OCI-M2 (cell line): ENCODE results near the gene DMAP1.

Experiments
- DNase-seq: peaks from one replicate; lab custom pipeline; 2025; ENCODE audit not compliant: unreplicated experiment; lab: John Stamatoyannopoulos, UW

The DMAP1 gene

DNA sequence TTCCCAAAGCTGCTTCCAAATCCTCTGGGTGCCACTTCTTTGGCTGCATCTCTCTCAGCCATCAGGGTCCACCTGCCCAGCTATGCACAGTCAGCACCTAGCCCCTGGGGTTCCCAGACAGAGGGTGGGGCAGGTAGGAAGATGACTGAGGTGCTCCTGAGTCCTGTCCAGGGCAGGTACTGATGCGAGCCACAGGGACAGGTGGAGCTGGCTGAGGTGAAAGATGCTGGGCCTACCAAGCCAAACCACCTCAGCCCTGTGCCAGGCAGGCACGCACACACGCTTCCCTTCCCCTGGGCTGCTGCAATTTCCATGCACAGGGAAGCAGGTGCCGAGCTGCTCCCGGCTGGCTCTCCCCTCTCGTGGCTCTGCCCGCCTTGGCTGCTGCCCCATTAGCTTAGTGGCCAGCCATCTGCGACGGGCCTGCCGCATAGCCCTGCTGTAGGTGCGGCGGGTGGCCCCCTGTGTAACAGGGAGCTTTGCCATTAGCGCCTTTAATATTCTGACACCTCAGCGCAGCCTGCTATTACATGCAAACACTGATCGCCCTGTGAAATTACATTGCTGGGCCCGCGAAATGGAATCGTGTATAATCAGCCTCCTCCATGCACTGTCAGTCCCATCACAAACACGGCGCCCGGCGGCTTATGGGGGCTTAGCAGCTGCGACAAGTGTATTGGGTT is 38.9 kb downstream of the DMAP1 start:
- DNase-seq, result no peak

DNA sequence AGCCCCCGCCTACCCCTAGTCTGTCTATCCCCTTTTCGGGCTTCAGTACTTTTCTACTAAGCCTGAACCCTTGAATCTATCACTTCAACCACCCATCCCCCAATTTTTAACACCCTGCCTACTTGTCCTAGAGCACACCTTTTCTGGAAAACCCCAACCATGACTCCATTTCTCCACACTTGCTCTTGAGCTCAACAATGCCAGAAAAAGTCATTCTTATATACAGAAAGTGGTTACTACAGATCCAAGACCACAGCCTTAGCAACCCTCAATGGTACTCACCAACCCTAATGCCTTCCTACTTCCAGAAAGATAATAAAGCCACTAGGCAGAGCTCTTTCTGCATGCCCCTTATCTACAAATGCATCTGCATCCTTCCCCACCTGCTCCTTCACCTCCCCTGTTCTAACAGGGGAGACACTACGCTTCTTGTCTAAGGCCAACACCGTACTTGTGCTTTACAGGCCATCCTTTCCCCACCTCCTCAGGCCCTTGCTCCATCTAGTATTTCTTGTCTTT is 41.2 kb downstream of the DMAP1 start:
- DNase-seq, result no peak

DNA sequence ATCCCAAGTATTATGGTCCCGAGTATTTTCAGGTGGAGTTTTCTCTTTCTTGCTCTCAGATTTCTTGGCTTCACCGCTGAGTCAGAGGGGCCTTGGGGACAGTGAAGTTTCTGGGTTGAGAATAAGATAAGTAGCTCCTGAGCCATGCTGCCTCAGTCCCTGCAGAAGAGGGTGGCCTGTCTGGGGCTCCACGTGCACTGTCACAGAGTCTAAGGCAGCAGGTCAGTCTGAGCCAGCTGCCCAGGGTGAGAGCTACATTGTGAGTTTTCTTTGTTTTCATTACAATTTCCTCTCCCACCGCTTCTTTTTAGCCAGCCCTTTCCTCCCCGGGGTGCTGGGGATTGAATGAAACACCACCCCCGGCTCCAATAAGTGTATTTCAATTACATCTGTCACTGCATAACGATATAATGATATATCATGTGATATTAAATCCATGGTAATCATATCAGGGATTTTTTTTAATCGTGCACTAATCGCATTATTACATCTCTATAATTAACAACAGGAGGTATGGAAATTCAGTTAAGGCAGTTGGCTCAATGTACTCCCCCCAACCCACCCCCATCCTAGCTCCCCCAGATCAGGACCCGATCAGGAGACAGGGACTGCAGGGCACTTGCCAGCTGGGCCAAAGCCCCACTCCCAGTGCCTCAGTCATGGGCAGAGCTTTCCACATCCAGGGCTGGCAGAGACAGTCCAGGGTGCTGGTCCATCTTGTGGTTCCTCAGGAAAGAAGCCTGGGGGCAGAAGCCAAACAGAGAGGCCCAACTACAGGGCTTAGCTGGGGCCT is 43.7 kb downstream of the DMAP1 start:
- DNase-seq, result no peak

DNA sequence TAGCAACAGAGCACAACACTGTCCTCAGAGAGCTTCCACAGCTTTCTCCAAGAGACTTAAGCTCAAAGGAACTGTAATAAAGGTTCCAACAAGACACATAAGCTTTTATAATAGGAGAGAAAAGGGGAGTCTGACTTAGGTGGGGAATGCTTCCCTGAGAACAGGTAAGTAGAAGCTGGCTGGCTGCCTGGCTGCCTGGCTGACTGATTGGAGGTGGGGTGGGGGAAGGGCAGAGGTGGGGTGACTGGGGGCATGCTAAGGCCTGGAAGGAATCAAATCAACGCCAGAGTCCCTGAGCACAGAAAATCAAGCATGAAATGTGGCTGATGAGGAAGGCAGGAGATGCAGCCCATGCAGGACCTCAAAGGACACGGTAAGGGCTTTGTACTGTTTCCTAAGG is 45.8 kb downstream of the DMAP1 start:
- DNase-seq, result no peak

DNA sequence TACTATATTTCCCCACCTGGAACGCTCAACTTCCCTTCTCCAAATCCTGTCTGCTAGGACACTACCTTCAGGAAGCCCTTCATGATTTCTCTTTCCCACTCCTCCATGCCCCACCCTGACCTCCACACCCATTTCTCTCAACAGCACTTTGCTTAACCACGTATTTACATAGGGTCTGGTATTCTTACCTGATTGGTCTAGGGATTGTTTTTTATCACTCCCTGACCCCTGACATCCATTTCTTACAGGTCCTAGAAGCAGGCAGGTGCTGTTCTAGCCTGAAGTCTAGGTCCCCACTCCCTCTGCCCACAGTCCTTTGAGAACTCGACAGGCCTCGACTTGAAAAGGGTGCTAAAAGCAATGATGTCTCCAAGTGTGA is 47.5 kb downstream of the DMAP1 start:
- DNase-seq, result no peak

DNA sequence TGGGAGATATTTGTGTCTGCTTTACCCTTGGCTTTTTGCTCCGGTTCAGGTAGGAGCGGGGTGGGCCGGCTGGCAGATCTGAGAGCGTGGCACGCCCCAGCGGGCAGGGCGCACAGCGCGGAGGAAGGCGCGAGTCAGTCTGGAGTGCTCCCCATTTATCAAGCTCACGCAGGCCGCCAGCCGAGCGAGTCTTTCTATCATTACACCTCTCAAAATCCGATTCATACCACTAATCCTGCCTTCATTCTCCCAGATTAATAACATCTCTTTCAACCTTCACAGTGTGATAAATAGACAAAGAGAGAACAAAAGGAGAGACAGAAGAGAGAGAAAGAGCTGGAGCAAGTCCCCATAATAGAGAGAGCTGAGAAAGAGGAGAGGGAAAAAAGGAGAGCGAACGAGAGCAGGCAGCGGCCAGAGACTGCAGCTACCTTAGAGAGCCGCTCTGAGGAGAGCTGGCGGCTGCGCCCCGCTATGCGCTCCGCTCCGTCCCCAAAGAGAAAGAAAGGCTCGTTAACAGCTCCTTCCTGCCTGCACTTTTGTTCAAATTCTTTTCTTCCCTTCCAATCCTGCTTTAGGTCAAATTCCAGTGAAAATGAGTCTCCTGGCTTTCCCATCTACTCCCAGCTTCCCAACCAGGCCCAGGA is 48.0 kb downstream of the DMAP1 start:
- no peak for DNase-seq

DNA sequence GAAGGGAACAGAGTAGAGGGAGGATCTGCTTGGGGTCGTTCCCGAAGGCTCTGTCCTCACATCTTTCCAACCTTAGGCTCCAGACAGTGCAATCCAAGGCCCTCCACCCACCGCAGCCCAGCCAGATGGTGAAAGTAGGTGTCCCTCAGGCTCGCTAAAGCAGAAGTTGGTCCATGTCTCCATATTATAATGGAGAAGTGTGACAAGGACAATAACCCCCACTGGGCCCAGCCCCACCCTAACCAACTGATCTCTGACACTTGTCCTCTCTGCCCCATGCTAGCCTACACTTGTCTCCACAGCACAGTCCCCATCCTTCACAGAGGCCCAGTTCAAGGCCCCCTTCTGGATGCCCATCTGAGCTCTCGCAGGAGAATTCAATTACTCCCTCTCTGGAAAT is 48.7 kb downstream of the DMAP1 start:
- DNase-seq, result no peak

DNA sequence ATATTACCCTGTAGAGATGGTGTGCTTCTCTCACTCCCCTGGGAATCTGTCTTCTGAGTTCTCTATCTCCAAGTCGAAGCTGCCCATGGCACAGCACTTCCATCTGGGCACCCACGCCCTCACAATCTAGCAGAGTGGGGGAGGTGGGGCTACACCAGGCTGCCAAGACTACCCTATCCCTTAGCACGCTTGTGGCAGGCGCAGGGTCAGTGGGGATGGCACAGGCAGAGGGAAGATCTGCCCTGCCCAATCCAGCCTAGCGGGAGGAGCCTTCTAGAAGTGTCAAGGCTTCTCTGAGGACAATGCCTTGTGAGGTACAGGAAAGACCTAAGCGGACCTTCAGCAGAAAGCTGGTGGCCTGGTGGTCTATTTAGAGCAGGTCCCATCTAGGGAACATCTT is 49.1 kb downstream of the DMAP1 start:
- no peak for DNase-seq

DNA sequence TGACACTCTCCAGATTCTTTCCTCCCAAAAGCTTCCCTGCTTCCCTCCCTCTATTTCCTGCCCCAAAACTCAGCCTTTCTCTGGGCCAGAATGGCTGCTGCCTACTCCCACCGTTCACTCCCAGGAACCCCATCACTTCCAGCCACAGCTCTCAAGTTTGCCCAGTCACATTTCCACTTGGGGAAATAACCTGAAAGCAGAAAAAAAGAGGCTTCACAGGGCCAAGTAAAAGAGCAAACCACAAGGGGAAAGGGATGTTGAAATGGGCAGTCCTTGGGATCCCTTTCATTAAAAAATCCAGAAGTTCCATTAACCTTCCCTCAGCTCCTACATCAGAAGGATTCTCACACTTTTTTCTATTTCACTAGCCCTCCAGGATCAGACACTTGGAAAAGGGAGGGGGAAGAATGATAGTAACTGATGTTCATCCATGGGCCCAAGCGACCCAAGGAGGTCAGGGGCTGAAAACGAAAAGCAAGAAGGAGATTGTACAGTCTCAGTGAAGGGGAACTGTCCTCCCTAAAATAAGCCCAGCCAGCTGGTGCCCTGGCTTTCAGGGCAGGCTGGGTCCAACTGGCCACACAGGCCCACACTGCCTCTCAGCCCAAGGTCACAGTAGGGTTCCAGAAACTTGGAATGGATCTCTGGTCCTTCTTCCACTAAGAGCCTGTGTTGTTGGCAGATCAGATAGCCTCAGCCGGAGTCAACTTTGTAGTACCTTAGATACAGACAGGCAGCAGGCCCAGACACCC is 49.7 kb downstream of the DMAP1 start:
- DNase-seq, result no peak

DNA sequence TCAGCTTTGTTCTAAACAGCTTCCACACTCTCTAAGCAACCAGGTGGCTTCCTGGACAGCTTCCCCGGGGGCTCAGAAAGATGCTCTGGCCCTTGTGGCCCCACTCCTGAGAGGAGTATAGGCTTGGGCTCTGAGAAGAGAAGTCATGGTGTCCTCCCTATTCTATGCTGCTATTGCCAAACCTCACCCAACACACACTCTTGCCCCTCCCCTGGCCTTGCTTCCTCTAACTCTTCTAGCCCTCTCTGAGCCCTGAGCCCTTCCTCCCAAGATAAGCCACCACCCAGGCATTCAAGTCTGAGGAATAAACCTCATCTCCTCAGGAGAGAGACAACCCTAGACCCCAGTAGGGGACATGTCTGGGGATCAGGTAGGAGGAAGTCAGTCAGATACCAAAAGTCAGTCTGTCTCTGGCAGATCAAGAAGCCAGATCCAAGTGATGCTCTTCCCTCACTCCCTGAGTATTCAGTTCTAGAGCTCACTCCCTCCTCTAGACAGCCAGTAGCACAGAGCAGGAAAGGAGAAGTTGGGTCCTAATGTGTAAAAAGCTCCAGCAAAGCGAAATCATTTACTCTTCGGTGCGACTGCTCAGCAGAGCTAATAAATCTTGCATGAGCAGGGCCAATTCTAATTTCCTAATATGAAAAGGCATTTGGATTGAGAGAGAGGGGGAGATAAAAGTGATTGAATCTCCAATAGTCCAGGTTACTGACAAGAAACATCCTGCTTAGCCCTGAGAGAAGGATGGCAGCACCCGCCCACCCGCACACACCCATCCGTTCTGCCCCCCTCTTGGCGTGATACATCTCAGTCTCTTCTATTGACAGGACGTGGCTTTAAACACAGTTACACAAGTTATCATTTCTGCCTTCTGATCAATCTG is 50.5 kb downstream of the DMAP1 start:
- DNase-seq, result no peak

DNA sequence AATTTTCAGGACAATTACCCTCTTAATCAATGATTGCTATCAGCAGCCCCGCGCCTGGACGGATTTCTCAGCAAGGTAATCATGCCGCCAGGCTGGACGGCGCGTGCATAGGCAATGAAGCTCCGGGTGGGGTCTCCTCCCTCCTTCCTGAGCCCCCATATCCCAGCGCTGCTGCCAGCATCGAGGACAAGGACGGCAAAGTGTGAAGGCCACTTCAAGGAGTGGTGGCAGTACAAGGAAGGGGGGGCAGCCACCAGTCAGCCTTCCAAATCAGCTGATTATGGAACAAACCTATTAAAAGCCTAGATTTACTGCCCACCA is 51.1 kb downstream of the DMAP1 start:
- DNase-seq, result no peak

DNA sequence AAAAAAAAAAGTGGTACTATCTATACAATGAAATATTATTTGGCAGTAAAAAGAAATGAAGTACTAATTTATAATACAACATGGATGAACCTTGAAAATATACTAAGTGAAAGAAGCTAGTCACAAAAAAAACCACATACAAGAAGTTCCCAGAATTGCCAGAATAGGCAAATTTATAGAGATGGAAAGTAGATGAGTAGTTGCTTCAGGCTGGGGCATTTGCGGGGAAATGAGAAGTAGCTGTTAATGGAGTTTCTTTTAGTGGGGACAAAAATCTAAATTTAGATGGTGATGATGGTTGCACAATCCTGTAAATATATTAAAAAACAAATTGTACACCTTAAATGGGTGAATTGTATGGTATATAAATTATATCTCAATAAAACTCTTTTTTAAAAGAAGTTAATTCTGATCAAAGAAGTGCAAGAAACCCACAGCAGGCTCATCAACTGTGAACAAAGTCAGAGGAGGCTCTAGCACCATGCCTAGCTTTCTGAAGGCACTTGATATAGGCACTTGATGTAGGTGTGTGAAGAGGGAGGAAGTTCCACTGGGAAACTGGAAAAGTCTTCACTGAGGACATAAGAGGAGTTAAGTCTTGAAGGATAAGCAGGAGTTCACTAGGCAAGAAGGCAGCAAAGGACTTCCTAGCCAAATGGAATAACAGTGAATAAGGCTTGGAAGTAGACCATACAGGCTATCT is 52.5 kb downstream of the DMAP1 start:
- no peak for DNase-seq

DNA sequence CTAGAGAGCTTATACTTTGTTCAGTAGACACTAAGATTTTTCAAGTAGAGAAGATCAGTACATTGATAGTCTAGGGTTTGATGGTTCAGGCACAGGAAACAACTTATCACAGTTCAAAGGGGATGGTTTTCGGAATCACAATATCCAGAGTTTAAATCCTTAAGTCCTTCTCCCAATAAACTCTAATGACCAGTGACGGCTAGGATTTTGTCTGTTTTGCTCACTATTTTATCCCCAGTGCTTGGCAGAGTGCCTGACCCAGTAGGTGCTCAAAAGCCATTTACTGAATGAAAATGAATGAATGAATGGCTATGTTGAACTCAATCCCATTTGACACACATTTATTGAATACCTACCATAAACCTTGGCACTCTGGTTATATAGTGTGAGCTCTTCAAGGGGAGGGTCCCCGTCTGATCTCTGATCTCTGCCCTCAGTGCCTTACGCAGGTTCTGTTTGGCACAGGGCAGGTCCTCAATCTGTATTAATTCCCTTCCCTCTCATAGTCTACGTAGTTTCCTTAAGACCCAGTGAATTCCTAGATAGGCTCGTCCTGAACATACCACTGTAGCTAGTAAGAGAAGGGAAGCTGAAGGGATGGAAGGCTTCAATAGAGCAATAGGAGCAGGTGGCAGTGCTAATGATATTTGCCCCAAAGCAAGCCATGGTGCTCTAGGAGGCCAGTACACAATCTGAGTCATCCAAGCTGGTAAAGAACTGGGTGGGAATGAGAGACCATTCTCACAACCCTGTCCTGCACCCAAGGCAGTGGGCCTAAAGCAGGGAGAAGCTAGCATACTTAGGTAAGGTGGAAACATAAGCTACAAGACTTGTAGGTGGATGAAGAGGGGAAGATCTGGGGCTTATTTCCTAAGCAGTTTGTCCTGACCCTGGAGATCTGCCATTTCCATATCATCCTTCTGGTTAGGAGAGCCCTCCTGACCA is 53.4 kb downstream of the DMAP1 start:
- no peak for DNase-seq

DNA sequence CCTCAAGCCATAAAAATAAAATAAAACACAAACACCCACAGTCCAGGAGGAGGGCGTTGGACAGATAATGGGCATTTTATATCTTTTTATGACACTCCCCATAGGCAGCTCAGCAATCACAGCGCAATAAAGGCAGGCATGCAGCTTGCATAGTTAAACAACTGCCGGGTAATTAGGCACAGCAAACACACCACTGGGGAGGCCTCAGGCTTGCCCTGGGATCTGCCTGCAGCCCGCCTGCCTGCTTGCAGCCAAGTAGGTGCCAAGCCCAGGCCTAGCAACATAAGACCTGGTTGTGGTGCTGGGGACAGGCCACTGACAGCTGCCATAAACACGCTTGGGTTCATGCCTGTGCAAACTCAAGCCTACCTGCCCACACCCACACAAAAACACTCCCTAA is 54.2 kb downstream of the DMAP1 start:
- DNase-seq, result no peak

DNA sequence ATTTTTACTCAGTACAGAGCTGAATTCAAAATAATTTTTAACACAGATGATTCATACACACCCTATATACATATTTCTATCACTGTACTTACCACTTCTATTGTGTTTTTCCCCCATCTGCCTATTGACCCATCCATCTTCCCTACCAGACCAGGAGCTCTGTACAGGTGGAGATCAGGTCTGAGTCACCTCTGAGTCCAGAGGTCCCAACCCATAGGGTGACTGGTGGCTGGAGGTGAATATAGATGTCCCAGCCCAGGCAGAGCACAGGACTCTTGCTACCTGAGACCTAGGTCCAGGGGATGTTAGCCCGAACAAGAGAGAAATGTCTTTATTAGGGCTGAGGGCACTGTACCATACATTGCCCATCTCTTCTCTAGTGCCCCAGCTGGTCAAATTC is 54.8 kb downstream of the DMAP1 start:
- DNase-seq, result no peak
